Peyer's patch (tissue), 4 donors: ENCODE data around the gene FPR2.

Source experiments
- CTCF ChIP-seq, 6 experiments: fragments of 450-650 bp in 4 of 6; fragments of 200-600 bp in 2 of 6; sonication (generic) in 1 of 6; IDR thresholded peaks; one replicate each; pipeline ENCODE4 v1.5.1; 2017 to 2019; ENCODE audit warnings: antibody characterized with exemption in 6 of 6, mild to moderate bottlenecking in 3 of 6, moderate library complexity in 1 of 6
- POLR2A ChIP-seq, 2 donors: fragments of 450-650 bp; IDR thresholded peaks; one replicate each; pipeline ENCODE4 v1.5.1; 2017; ENCODE audit warnings: antibody characterized with exemption in 2 of 2, mild to moderate bottlenecking in 2 of 2, moderate library complexity in 2 of 2

- no peak for TF ChIP-seq POLR2A (IDR thresholded peaks at IDR 0.05)
- no peak for TF ChIP-seq CTCF (IDR thresholded peaks at IDR 0.05)
These were observed 10.6 kb downstream of the FPR2 start for GRCh38 chr19:51771376-51772130.
